Activated T-helper 1 cell treated with anti-CD3 and anti-CD28 coated beads, Interleukin-2, amount 50 U/mL, for 16 hours (primary cell): ENCODE measurements around the gene MPND.
A peak's percentile ranks its signal among the peaks of the same experiment; 100 is the strongest.
"Not testable (repeated sequence)": the region's sequence is repeated elsewhere in the genome, so short reads cannot be mapped to it uniquely, and the experiment has no call there.

Experiments
- DNase-seq, 2 donors: peaks; one replicate each; pipeline ENCODE4 v3.0.0-alpha.2; 2020; ENCODE audit warnings: low read depth in 1 of 2, low spot score in 1 of 2

Gene MPND

DNA sequence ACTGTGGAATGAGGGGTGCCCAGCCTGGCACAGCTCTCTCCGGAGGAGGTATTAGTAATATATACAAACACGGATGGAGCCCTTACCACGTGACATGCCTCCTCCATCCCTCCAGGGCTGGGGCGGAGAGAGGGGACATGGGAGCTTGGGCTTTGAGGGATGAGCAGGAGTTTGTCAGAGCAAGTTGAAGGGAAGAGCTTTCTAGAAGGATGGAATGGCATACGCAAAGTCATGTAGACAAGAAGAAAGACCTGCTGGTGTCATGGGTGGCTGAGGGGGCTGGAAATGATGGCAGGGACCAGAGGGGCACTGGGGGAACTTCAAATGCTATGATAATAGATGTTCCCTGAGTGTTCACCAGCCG, 2.6 kb downstream of the MPND start:
- DNase-seq: no peak

DNA sequence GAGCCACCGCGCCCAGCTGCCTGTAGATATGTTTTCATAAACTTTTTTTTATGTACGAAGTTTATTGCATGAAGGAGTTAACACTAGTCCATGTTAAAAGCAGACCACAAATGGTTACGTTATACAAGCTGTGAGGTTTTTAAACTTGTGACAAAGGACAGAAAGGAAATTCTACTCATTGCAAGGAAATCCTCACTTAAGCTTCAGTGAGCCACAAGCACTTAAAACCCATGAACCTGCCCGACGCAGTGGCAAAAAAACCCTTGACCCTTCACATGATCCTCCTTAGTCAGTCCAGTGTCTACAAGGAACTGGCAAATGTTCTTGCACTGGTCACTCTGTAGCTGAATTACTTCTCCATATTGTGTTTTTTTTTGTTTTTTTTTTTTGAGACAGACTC, 4.2 kb downstream of the MPND start:
- DNase-seq: no peak

DNA sequence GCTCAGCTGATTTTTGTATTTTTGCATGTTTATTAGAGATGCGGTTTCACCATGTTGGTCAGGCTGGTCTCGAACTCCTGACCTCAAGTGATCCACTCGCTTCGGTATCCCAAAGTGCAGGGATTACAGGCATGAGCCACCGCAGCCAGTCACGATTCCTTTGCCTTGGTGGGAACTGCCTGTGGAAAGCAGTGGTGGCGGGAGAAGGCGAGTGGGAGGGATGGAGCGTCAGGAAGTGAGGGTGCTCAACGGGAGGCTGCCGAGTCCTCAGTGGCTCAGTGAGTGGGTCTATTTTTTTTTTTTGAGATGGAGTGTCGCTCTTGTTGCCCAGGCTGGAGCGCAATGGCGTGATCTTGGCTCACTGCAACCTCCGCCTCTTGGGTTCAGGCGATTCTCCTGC, 5.9 kb downstream of the MPND start:
- not testable (repeated sequence) for DNase-seq

DNA sequence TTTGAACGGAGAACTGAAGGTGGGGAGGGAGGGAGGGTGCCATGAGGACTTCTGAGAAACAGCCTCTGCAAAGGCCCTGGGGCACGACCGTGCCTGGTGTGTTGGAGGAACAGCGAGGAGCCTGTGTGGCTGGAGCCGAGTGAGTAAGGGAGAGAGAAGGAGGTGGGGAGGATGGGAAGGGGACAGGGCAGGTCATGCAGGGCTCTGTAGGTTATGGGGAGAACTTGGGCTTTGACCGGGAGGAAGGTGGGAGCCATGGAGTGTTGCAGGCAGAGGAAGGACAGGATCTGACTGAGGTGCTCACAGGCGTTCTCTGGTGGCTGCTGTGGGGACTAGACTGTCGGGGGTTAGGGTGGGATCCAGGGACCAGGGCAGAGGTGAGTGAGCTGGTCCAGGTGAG, 6.7 kb downstream of the MPND start:
- DNase-seq: no peak

DNA sequence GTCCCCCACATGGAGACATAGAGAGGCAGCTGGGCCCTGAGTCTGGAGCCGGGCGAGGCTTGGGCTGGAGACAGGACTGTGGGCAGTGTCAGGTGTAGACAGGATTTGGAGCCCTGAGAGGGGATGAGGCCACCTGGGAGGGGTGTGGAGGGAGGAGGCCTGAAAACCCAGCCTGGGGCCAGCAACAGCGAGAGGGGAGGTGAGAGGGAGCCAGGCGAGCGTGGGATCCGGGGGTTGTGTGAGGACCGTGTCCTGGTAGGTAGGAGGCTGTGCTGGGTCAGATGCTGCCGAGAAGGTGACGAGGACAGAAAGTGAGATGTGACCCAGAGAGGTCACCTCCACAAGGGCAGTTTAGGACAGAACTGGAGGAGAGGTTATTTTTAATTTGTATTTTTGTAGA, 7.4 kb downstream of the MPND start:
- DNase-seq: no peak

DNA sequence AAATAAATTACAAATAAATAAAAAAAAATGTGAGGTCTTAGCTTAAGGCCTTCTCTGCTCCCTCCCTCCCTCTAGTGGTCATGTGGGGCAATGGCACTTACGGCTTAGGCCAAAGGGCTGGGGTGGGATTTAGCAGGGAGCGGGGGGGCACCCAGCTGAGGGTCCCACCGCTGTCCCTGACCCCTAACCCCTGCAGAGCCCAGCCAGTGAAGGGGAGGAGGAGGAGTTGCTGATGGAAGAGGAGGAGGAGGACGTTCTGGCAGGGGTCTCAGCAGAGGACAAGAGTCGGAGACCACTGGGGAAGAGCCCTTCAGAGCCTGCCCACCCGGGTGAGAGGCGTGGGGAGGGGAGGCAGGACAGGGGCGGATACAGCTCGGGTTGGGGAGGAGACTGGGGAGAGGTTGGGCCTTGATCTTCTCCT, 9.3 kb downstream of the MPND start:
- DNase-seq: peak in 1 of 2 donors; percentile 37

DNA sequence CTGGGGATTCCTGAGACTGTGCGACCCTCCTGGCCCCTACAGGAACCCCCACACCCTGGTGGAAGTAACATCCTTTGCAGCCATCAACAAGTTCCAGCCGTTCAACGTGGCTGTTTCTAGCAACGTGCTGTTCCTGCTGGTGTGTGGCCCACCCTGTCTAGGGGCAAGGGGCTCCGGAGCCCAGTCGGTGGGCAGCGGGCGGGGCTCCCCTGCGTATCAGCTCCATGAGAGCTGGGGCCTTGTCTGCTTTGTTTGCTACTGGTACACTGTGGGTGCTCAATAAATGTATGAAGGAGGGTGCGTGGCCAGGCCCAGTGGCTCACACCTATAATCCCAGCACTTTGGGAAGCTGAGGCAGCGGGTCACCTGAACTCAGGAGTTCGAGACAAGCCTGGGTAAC, 10.9 kb downstream of the MPND start:
- DNase-seq: no peak

DNA sequence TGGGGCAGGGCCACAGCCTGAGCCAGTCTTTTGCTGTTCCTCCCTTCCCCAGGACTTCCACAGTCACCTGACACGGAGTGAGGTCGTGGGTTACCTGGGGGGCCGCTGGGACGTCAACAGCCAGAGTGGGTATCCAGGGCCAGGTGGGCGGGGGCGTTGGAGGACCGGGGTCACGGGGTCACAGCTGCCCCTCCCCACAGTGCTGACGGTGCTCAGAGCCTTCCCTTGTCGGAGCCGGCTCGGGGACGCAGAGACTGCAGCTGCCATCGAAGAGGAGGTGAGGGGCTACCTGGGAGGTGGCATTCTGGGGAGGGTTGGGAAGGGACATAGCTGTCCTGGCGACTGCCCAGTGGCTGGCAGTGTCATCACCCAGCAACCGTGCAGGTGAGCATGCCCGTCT, 11.5 kb downstream of the MPND start:
- no peak for DNase-seq

DNA sequence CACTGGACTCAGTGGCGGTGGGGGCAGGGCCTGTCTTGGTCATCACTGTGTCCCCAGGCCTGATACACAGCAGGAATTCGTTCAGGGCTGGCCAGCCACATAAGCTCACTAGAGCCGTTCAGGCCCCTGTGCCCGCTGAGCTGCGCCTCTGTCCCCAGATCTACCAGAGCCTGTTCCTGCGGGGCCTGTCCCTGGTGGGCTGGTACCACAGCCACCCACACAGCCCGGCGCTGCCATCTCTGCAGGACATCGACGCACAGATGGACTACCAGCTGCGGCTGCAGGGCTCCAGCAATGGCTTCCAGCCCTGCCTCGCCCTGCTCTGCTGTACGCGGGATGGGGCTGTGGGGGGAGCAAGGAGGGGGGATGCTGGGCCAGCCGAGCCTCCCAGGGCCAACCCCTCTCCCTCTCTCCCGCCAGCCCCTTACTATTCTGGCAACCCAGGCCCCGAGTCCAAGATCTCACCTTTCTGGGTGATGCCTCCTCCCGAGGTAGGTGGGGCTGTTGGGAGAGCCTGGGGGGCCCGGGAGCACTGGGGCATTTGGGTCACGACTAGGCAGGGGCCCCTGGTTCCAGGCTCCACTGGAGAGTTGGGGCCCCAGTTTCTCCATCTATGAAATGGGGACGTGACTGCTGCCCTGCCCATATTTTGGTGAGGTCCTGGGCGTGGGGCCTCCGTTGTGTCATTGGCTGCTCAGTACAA, 13.9 kb downstream of the MPND start:
- no peak for DNase-seq

DNA sequence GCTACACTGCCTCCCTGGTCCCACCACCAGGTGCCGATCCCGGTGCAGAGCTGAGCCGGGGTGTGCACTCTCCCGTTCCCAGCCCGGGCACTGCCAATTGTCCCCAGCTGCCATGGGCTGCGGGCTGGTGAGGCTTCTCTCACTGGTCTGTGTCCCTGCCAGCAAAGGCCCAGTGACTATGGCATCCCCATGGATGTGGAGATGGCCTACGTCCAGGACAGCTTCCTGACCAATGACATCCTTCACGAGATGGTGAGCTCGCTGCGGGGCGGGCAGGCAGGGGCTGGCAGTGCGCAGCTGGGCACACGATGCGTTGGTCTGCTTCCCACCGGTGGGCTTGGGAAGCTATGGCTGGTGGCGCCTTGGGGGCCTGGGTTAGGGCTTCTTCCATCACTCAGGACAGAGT, 14.6 kb downstream of the MPND start:
- no peak for DNase-seq

DNA sequence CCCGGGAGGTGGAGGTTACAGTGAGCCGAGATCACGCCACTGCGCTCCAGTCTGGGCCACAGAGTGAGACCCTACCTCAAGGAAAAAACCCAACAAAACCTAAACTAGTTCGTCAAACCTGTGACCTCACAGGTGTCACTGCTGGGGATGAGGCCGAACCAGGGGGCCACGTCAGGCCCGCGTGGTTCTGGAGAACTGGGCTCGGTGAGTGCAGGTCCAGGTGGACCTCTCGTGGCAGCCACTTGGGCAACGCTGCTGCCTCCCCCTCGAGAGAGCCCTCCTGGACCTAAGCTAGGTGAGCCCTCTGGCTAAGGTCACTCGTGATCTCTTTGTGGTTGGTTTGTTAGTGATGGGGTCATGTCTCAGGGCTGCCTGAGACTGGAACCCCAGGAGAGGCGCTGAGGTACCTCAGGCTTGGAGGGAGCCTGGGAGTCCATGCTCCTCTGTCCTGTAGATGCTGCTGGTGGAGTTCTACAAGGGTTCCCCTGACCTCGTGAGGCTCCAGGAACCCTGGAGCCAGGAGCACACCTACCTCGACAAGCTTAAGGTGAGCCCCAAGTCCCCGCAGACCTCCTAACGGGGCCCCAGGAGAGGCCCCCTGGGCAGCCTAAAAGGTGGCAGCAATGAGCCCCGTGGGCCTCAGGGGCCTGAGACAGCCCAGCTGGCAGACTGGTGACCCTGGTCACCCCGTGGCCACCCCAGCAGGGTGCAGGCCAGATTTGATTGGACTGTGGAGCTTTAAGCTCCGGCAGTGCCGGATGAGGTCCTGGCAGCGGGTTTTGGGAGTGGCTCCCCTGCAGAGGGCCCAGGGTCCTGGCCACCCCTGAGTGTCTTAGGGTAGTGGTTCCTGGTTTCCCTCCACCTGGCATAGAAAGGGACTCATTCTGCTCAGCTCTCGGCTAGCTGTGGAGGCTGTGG, 15.6 kb downstream of the MPND start:
- no peak for DNase-seq

DNA sequence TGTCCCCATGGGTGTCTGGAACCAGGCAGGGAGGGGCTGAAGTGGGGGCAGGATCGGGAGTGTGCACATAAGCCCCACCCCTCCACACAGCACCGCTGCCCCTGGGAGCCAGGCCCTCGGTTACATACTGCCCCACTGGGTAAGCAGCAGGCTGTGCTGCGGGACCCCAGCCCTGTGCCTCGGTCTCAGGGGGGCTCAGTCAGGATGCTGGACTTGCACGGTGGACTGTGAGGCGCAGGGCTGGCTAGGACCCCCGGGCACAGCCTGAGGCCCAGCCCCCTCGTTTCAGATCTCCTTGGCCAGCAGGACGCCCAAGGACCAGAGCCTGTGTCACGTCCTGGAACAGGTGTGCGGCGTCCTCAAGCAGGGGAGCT, 16.3 kb downstream of the MPND start:
- DNase-seq: no peak

DNA sequence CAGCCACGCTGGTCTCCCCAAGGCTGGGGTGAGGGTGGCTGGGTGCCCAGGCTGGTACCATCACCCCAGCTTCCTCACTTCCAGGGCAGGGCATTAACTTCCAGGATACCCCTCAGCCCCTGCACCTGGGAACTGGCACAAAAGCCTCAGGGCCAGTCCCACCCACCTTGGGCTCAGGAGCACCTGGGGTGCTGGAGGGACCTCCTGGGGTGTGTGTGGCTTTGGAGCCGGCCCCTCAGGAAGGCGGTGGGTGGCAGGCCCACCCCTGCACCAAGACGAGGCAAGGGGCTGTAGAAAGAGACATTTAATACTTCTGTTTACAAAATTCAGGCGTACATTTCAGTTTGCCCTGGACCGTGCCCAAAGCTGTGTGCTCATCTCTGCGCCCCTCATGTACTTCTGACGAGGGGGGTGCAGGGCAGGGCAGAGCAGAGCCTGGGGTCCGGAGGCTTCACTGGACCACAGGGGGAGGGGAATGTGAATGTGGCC, 16.8 kb downstream of the MPND start:
- DNase-seq: no peak

DNA sequence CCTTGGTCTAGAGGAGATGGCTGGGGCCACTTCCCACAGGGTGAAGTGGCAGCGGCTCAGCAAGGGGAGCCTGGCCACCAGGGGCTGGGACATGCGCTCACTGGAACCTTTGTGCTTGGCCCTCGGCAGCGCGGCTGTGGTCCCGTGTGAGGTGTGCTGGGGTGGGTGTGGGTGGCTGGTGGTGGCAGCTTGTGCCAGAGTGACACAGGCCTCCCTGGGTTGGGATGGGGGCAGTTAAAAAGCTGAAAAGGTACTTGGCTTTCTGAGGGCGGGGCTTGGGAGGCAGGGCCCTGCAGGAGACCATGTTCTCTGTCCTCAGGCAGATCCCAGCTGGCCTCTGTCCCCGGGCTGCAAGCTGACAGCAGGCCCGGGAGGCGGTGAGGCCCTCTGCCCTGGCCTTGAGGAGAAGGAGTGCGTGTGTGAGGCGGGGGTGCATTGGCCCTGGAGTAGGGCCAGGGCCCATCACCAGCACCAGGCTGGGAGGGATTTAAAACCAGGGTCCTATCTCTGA, 17.3 kb downstream of the MPND start:
- DNase-seq: no peak

DNA sequence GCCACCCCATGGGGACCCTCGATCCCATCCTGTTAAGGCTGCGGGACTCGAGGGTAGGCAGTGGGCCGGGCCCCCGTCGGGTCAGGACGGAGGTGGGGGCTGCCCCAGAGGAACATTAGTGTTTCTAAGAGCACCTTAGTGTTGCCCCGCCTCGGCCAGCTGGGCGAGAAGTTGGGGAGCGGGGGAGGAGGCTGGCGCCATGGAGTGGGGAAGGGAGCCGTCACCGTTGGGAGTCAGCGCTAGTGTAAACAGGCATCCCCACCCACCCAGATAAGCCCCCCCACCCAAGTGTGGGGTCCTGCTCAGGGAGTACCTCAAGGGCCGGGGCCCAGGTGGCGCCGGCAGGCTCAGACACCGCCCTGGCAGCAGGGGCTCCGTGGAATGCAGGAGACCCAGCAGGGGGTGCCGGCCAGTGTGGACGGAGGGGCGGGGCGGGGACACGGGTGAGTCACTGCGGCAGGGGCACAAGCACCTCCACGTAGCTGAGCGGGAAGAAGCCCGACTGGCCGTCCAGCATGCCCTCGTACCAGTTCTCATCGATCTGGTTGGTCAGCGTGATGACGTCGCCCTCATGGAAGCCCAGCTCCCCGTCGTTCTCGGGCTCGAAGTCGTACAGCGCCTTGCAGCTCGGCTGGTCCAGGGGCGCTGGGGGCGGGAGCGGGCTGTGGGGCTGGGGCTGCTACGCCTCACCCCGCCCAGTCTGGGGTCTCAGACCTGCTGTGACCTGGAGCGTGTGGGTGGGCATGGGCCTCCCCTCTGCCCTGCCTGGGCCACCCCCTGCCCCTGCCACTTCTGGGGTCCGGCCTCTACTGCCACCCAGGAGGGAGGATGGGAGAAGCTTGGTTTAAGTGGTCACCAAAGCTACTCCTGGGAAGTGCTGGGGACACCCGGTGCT, 18.0 kb downstream of the MPND start:
- no peak for DNase-seq

DNA sequence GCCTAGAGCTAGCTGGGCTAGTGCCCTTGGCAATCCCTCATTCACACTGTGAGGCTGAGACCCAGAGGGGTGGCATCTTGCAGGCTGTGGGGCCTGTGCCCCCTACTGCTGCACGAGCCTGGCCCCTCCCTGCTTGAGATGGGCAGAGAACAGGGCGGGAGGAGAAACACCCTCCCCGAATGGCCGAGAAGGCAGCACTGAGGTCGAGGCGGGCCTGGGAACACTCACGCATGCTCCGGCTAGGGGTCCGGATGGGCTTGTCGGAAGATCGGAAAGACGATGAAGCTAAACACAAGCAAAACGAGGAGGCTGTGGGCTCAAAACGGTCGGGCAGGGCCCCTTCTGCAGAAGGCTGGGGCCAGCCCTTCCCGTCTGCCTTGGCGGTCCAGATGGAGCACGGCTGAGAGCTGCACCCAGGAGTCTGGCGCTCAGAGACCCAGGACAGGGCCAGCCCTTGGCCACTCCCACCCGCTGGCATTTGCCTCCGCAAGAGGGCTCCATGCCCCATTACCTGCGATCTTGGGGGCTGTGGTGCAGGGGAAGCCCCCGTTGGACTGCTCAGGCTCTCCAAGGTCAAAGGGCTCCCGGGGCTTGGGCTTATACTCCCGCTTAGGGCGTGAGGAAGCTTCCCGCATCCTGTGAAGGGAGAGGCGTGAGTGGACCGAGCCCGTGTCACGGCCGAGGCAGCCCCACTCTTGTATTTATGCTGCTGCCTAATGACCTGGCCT, 18.9 kb downstream of the MPND start:
- DNase-seq: no peak

DNA sequence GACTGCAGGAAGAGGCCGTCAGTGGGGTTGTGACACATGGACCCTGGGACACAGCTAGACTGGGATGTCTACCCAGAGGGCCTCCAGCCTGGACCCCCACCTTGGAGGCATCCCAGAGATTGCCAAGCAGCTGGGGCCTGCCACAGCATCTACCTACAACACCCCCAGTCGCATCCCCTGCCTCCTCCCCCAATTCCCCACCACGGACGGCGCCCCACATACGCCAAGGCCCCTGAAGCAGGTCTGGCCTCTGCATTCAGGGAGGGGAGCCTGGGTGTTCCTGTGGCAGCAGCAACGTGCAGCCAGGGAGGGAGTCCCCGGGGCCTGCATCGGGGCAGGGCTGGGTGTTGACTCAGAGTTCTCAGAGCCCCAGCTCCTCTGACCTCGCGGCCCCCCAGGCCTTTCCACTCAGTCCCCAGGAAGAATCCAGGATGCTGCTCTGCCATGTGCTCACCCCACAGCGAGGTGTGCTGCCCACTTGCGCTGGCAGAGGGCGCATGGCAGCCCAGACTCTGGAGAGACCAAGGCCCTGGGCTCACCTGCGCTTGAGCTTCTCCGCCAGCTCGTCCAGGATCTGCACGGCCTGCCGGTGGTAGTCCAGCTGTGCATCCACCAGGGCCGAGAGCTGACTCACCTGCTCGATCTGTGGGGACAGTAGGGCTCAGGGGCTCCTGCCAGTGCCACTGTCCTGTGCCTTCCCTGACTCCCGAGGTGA, 19.6 kb downstream of the MPND start:
- no peak for DNase-seq

DNA sequence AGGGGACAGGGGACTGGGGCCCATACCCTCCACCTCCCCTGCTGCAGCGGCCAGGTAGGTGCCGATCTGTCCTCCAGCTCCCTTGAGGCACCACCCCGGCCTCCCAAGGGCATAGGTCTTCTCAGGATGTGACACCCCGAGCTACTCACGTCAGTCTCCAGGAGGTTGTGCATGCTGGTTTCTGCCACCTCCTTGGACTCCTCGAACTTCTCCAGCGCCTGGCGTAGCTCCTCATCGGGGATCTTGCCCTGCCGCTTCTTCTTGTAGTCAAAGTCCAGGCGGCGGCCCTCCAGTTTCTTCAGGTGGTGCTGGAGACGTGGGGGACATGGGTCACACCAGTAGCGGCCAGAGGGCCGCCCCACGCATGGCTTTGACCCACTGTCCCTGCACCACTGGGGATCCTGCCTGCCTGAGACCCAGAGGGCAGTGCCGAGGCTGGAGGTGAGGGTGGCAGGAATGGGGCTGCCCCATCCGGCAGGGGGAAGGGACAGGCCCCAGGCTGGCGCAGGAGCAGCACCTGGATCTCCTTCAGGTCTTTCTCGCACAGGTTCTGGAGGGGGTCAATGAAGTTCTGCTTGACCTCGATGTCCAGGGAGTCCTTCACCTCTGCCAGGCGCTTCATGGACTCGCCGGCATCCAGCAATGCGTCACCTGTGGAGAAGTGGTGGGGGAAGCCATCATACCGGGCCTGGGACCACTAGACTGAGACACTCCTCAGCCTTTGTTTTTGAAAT, 20.4 kb downstream of the MPND start:
- no peak for DNase-seq

DNA sequence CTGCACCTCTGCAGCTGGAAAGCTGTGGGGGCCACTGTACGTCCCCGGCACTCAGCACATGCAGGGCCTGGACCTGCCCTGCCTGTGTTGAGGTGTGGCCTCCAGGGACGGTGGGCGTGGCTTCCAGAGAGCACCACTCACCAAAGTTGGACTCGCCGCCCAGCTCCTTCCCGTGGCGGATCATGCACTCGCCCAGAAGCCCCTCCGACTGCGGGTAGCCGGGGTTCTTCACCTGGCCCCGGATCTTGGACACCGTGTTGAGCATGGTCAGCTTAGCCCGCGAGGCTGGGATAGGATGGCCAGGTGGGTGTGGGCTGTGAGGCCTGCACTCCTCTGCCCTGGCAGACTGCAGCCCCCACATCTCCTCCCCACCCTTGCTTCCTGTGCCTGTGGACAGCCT, 22.0 kb downstream of the MPND start:
- no peak for DNase-seq
